K562 (cell line): Measurements from ENCODE around the gene CACNA1S.

ENCODE experiments used
- ZNF274 ChIP-seq: IDR thresholded peaks from 2 replicates; pipeline ENCODE4 v1.6.1; 2011; ENCODE audit warnings: low read depth, mild to moderate bottlenecking, low read length, moderate library complexity, borderline replicate concordance
- TF ChIP-seq, protein P1 (sequence below): fragments of 450-650 bp; IDR thresholded peaks from 2 replicates; pipeline ENCODE4 v1.6.1; 2016; ENCODE audit warnings: low read depth

DNA sequence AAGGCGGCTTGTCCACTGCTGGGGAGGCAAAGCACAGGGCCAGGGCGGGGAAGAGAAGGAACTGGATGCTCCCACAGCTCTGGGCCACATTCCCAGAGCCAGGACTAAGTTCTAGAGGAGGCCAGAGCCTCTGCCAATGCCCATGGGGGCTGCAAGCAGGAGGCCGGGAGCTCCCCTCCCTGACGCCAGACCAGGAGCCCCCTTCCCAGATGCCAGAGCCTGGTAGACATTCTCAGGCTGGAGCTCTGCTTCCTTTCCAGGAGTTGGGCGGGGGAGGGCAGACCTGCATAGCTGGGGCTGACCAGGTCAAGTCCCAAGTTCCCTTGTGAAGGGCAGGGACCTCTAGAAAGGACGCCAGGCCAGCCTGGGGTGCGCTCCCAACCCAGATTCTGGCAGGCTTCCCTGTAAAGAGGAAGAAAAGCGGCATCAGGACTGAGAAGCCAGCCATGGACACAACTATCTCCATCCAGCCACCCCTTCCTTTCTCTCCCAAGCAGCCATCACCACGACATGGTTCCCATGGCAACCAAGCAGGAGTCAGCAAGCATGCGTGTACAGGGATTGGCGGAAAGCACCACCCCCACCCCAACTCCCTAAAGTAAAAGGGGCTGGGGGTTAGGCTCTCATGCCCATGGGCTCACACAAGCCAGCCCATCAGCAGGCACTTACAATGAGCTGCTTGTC is 102.1 kb downstream of the CACNA1S start:
- TF ChIP-seq, protein P1, sequence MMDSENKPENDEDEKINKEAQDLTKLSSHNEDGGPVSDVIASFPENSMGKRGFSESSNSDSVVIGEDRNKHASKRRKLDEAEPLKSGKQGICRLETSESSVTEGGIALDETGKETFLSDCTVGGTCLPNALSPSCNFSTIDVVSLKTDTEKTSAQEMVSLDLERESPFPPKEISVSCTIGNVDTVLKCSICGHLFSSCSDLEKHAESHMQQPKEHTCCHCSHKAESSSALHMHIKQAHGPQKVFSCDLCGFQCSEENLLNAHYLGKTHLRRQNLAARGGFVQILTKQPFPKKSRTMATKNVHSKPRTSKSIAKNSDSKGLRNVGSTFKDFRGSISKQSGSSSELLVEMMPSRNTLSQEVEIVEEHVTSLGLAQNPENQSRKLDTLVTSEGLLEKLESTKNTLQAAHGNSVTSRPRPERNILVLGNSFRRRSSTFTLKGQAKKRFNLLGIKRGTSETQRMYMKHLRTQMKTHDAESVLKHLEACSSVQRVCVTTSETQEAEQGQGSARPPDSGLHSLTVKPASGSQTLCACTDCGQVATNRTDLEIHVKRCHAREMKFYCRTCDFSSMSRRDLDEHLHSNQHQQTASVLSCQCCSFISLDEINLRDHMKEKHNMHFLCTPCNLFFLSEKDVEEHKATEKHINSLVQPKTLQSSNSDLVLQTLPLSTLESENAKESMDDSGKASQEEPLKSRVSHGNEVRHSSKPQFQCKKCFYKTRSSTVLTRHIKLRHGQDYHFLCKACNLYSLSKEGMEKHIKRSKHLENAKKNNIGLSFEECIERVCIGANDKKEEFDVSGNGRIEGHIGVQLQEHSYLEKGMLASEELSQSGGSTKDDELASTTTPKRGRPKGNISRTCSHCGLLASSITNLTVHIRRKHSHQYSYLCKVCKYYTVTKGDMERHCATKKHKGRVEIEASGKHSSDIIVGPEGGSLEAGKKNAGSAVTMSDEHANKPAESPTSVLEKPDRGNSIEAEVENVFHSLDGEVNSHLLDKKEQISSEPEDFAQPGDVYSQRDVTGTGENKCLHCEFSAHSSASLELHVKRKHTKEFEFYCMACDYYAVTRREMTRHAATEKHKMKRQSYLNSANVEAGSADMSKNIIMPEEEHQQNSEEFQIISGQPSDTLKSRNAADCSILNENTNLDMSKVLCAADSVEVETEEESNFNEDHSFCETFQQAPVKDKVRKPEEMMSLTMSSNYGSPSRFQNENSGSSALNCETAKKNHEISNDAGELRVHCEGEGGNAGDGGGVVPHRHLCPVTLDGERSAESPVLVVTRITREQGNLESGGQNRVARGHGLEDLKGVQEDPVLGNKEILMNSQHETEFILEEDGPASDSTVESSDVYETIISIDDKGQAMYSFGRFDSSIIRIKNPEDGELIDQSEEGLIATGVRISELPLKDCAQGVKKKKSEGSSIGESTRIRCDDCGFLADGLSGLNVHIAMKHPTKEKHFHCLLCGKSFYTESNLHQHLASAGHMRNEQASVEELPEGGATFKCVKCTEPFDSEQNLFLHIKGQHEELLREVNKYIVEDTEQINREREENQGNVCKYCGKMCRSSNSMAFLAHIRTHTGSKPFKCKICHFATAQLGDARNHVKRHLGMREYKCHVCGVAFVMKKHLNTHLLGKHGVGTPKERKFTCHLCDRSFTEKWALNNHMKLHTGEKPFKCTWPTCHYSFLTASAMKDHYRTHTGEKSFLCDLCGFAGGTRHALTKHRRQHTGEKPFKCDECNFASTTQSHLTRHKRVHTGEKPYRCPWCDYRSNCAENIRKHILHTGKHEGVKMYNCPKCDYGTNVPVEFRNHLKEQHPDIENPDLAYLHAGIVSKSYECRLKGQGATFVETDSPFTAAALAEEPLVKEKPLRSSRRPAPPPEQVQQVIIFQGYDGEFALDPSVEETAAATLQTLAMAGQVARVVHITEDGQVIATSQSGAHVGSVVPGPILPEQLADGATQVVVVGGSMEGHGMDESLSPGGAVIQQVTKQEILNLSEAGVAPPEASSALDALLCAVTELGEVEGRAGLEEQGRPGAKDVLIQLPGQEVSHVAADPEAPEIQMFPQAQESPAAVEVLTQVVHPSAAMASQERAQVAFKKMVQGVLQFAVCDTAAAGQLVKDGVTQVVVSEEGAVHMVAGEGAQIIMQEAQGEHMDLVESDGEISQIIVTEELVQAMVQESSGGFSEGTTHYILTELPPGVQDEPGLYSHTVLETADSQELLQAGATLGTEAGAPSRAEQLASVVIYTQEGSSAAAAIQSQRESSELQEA: no peak
- no peak for TF ChIP-seq ZNF274
